ENCODE results near the gene PLEKHA4. TPM values are rescaled to one million over a fixed set of nuclear protein-coding genes. Genes with fewer than 3 reads are reported as not detected.
A peak's percentile ranks its signal among the peaks of the same experiment; 100 is the strongest.

Gene PLEKHA4
- total RNA-seq, 2 donors from 2014 or later: 6.6 to 7.0 TPM

- Mint-ChIP-seq H3K4me1 (peaks cover 7% of the 10 kb centered on the region), H3K27me3 (ENCODE audit: insufficient read depth) (peaks cover 11% of the 10 kb centered on the region), H3K27ac (no peak overlapping the region), H3K4me3 (no peak overlapping the region), H3K36me3 (ENCODE audit: low read depth) (peaks cover 5% of the 10 kb centered on the region), H3K9me3 (no peaks in the 10 kb centered on the region)
- no peak for TF ChIP-seq CTCF (conservative IDR thresholded peaks at IDR 0.05)
- H3K27me3 ChIP-seq (ENCODE audit: control insufficient read depth, insufficient read depth, low read length, poor library complexity, severe bottlenecking): no peaks in the 10 kb centered on the region
- 82 to 84% methylated on average over 3 to 5 of the region's 5 CpGs for WGBS, 2 experiments (ENCODE audit: insufficient coverage in 1 of 2, insufficient read length in 1 of 2)
- no peaks in the 10 kb centered on the region for H3K9me3 ChIP-seq (ENCODE audit: control insufficient read depth, low read length)
- peaks cover 4% of the 10 kb centered on the region for H3K36me3 ChIP-seq (ENCODE audit: control insufficient read depth, insufficient read depth, low read length)
- H3K4me3 ChIP-seq (ENCODE audit: low read length): no peak overlapping the region
- no peak overlapping the region for H3K27ac ChIP-seq (ENCODE audit: low read depth, low read length)
- DNase-seq: no peak
- no peak overlapping the region for H3K9ac ChIP-seq (ENCODE audit: extremely low read depth, low read length, poor library complexity, severe bottlenecking)
- H3K4me1 ChIP-seq (ENCODE audit: control insufficient read depth, insufficient read depth, low read length): no peaks in the 10 kb centered on the region
These were observed 28.8 kb upstream of the PLEKHA4 start for GRCh38 chr19:48897181-48897580.

GRCh38 chr19:48896191-48896720 lies 27.8 kb upstream of the PLEKHA4 start:
- no peak overlapping the region for H3K9ac ChIP-seq (ENCODE audit: extremely low read depth, low read length, poor library complexity, severe bottlenecking)
- H3K4me1 Mint-ChIP-seq: peaks cover 15% of the 10 kb centered on the region
- H3K27me3 Mint-ChIP-seq (ENCODE audit: insufficient read depth): peaks cover 11% of the 10 kb centered on the region
- DNase-seq: peak; percentile 98
- no peaks in the 10 kb centered on the region for H3K4me1 ChIP-seq (ENCODE audit: control insufficient read depth, insufficient read depth, low read length)
- H3K27me3 ChIP-seq (ENCODE audit: control insufficient read depth, insufficient read depth, low read length, poor library complexity, severe bottlenecking): no peaks in the 10 kb centered on the region
- H3K4me3 Mint-ChIP-seq: peak overlapping the region; percentile 52
- H3K36me3 Mint-ChIP-seq (ENCODE audit: low read depth): no peaks in the 10 kb centered on the region
- H3K4me3 ChIP-seq (ENCODE audit: low read length): no peak overlapping the region
- no peak for TF ChIP-seq CTCF (conservative IDR thresholded peaks at IDR 0.05)
- H3K36me3 ChIP-seq (ENCODE audit: control insufficient read depth, insufficient read depth, low read length): no peaks in the 10 kb centered on the region
- no peak overlapping the region for H3K27ac ChIP-seq (ENCODE audit: low read depth, low read length)
- 82 to 95% methylated on average over 8 to 25 of the region's 25 CpGs for WGBS, 2 experiments (ENCODE audit: insufficient coverage in 1 of 2, insufficient read length in 1 of 2)
- H3K9me3 Mint-ChIP-seq: no peaks in the 10 kb centered on the region
- no peaks in the 10 kb centered on the region for H3K9me3 ChIP-seq (ENCODE audit: control insufficient read depth, low read length)
- H3K27ac Mint-ChIP-seq: peak overlapping the region; percentile 75

GRCh38 chr19:48895226-48895625 lies 26.8 kb upstream of the PLEKHA4 start:
- no peak overlapping the region for H3K9ac ChIP-seq (ENCODE audit: extremely low read depth, low read length, poor library complexity, severe bottlenecking)
- no peaks in the 10 kb centered on the region for H3K36me3 ChIP-seq (ENCODE audit: control insufficient read depth, insufficient read depth, low read length)
- H3K27ac ChIP-seq (ENCODE audit: low read depth, low read length): no peak overlapping the region
- Mint-ChIP-seq H3K4me1 (peaks cover 14% of the 10 kb centered on the region), H3K27ac (no peak overlapping the region), H3K4me3 (peak overlapping the region; percentile 52), H3K36me3 (ENCODE audit: low read depth) (no peaks in the 10 kb centered on the region), H3K27me3 (ENCODE audit: insufficient read depth) (peaks cover 11% of the 10 kb centered on the region), H3K9me3 (no peaks in the 10 kb centered on the region)
- TF ChIP-seq CTCF (conservative IDR thresholded peaks at IDR 0.05): no peak
- no peaks in the 10 kb centered on the region for H3K4me1 ChIP-seq (ENCODE audit: control insufficient read depth, insufficient read depth, low read length)
- DNase-seq: no peak
- no peaks in the 10 kb centered on the region for H3K9me3 ChIP-seq (ENCODE audit: control insufficient read depth, low read length)
- no peaks in the 10 kb centered on the region for H3K27me3 ChIP-seq (ENCODE audit: control insufficient read depth, insufficient read depth, low read length, poor library complexity, severe bottlenecking)
- no peak overlapping the region for H3K4me3 ChIP-seq (ENCODE audit: low read length)
- 95% methylated on average over 11 to 21 of the region's 21 CpGs for WGBS, 2 experiments (ENCODE audit: insufficient coverage in 1 of 2, insufficient read length in 1 of 2)
